ENCODE measurements around the gene SYNE1. TPM values are rescaled to one million over a fixed set of nuclear protein-coding genes. Genes with fewer than 3 reads are reported as not detected.

The SYNE1 gene
- total and polyA plus RNA-seq, 2 experiments from 2014 or later = 14.6 to 83.9 TPM

DNA sequence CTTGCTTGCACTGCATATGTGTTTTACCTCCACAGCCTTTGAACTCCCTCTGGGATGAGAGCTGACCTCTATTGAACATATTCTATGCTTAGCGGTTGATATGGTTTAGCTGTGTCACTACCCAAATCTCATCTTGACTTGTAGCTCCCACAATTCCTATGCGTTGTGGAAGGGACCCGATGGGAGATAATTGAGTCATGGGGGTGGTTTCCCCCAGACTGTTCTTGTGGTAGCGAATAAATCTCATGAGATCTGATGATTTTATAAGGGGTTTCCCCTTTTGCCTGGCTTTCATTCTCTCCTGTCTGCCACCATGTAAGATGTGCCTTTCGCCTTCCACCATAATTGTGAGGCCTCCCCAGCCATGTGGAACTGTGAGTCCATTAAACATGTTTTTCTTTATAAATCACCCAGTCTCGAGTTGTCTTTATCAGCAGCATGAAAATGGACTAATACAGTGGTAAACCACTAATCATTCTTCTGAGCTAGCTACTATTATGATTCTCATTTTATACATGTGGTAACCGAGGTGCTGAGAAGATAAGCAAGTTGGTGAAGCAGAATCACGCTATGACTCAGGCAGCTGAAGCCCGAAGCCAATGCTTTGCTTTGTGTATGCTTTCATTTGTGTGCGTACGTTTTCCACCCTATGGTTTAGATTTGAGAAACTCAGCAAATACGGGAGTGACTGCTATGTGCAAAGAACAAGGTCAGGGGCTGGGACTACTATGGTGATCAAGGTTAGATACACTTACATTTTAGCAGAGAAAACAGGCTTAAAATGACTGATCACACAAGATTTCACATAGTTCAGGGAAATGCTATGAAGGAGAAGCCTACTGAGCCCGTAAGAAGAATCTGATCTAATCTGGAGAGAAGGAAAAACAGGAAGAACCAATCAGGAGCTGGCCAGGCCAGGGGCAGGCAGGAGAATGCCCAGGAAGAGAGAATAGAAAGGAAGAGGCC is 466.2 kb downstream of the SYNE1 start:
- Histone ChIP-seq H3K36me3 (peaks cover 6% of the 10 kb centered on the region), H3K9me3 (ENCODE audit: low read depth) (no peaks in the 10 kb centered on the region), H3K27ac (no peak overlapping the region), H3K4me3 (no peak overlapping the region), H3K4me1 (ENCODE audit: low read depth) (peaks cover 30% of the 10 kb centered on the region), H3K27me3 (no peaks in the 10 kb centered on the region)
- no peak for TF ChIP-seq CTCF (IDR thresholded peaks at IDR 0.05; ENCODE audit: low read depth, low read length)
- DNase-seq (ENCODE audit: low read depth in 1 of 2, low spot score in 1 of 2) = peak in 1 of 2 donors; percentile 93

DNA sequence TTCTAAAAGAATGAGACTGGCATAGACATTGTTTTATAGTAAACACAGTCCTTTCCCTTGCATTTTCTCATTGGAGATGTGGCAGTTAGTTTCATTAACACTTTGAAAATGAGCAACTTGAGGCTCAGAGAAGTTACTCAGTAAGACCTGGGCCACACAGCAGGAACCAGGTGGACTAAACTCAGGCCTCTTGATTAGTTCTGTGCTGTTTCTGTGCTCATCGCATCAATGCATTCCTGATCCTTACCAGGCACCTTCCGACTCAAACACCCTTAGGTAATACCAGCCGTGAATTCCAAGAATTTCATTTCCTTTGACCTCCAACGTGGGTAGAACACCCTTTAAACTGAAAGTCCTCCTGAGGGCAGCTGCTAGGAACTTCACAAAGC is 466.9 kb downstream of the SYNE1 start:
- Histone ChIP-seq H3K9me3 (ENCODE audit: low read depth) (no peaks in the 10 kb centered on the region), H3K4me1 (ENCODE audit: low read depth) (peaks cover 30% of the 10 kb centered on the region), H3K4me3 (no peak overlapping the region), H3K27me3 (no peaks in the 10 kb centered on the region), H3K27ac (no peak overlapping the region), H3K36me3 (peaks cover 6% of the 10 kb centered on the region)
- DNase-seq (ENCODE audit: low read depth in 1 of 2, low spot score in 1 of 2) = no peak
- no peak for TF ChIP-seq CTCF (IDR thresholded peaks at IDR 0.05; ENCODE audit: low read depth, low read length)

DNA sequence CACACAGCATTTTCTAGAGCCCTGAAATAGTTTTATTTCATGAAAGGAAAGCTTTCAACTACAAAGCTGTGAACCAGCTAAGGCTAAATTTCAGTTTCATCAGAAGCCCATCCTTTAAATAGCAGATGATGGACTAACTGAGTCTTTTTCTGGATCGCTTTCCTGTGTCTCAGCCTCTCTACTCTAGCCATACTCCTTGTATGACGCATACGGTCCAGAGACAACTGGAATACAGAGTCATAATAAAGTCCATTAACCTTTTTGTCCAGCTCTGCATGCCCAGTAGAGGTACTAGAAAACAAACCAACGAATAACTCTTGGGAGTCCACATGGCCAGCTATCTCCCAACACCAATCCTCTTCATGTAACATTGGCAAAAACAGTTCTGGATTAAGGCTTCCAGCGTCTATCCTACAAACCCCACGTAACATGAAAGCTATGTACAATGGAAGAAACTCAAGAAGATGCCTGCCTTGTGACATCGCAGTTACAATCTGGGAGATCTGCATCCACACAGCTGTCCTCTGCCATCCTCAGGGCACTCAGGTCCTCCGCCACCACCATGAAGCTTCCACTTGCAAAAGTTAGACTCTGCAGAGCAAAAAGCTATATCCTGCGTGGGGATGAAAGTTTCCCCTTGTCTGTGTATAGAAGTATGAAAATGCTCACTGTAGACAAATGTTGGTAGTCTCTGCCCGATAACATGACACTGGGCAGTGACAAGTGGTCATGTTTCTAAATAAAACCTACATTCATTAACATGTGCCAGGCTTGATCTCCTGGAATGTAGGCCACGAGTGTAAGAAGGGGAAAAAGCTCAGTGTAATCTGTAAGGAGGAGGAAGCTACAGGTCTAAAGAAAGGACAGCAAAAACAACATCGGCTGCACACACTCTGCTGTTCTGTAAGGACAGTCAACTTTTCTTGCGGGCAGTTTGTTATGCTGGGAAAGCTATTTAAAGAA is 469.2 kb downstream of the SYNE1 start:
- DNase-seq (ENCODE audit: low read depth in 1 of 2, low spot score in 1 of 2) = peak in 1 of 2 donors; percentile 20
- no peak overlapping the region for H3K4me3 ChIP-seq
- H3K27ac ChIP-seq = peak overlapping the region; percentile 50
- no peak for TF ChIP-seq CTCF (IDR thresholded peaks at IDR 0.05; ENCODE audit: low read depth, low read length)
- no peaks in the 10 kb centered on the region for H3K9me3 ChIP-seq (ENCODE audit: low read depth)
- no peaks in the 10 kb centered on the region for H3K27me3 ChIP-seq
- H3K4me1 ChIP-seq (ENCODE audit: low read depth) = peaks cover 27% of the 10 kb centered on the region
- no peaks in the 10 kb centered on the region for H3K36me3 ChIP-seq

- TF ChIP-seq CTCF (IDR thresholded peaks at IDR 0.05; ENCODE audit: low read depth, low read length) = no peak
- H3K27me3 ChIP-seq = no peaks in the 10 kb centered on the region
- no peak overlapping the region for H3K4me3 ChIP-seq
- H3K9me3 ChIP-seq (ENCODE audit: low read depth) = no peaks in the 10 kb centered on the region
- no peaks in the 10 kb centered on the region for H3K36me3 ChIP-seq
- no peak for DNase-seq (ENCODE audit: low read depth in 1 of 2, low spot score in 1 of 2)
- peaks cover 21% of the 10 kb centered on the region for H3K4me1 ChIP-seq (ENCODE audit: low read depth)
- no peak overlapping the region for H3K27ac ChIP-seq
These were observed 470.3 kb downstream of the SYNE1 start for GRCh38 chr6:152166897-152167296.

DNA sequence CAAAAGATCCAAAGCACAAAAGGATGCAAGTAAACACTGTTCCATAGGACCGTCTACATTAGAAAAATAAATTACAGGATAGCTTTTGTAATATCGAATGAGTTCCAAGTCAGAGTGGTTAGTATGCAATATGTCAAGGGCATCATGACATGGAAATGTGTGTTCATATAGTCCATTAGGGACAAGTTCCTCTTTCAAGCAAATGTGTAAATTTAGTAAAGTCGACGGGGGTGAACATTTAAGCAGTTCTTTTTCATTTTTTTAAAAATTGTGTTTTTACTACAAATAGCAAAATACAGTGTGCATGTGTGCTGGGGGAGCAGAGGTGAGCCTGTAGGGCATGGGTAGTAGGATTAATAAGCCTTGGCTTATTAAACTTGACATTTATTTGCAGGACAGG is 470.7 kb downstream of the SYNE1 start:
- no peak for TF ChIP-seq CTCF (IDR thresholded peaks at IDR 0.05; ENCODE audit: low read depth, low read length)
- Histone ChIP-seq H3K27me3 (no peaks in the 10 kb centered on the region), H3K4me3 (no peak overlapping the region), H3K4me1 (ENCODE audit: low read depth) (peaks cover 21% of the 10 kb centered on the region), H3K9me3 (ENCODE audit: low read depth) (no peaks in the 10 kb centered on the region), H3K27ac (no peak overlapping the region), H3K36me3 (no peaks in the 10 kb centered on the region)
- DNase-seq (ENCODE audit: low read depth in 1 of 2, low spot score in 1 of 2) = no peak

Data from cardiac muscle cell (in vitro differentiated cells and primary cell).